B cell (primary cell): ENCODE measurements around the gene MLF2. TPM values are rescaled to one million over a fixed set of nuclear protein-coding genes. Genes with fewer than 3 reads are reported as not detected.

Experiments used
- ATAC-seq: fragments of 200-7000 bp; cut with Tn5 transposase; one replicate; pipeline ENCODE4 v1.10.0; 2021; ENCODE audit warnings: low read depth, mild to moderate bottlenecking, moderate number of reproducible peaks, moderate library complexity
- CTCF ChIA-PET: fragments of 350-600 bp; sonication (Branson Sonifier 250); formaldehyde crosslinking; loops from one replicate; lab custom pipeline; 2021; ENCODE audit warnings: antibody characterized with exemption, inconsistent platforms; lab: Charles Lee
- POLR2A ChIA-PET: fragments of 350-600 bp; sonication (Branson Sonifier 250); formaldehyde crosslinking; loops from one replicate; lab custom pipeline; 2021; ENCODE audit warnings: antibody characterized with exemption; lab: Charles Lee
- DNase-seq: peaks from one replicate; pipeline ENCODE4 v3.0.0; 2013
- H2AFZ ChIP-seq: 2 replicates; pipeline ENCODE4 v1.6.1; 2012; ENCODE audit warnings: mild to moderate bottlenecking, low read depth, low read length; ENCODE audit not compliant: insufficient read depth, poor library complexity, severe bottlenecking
- H3K27ac ChIP-seq, 2 donors: 1 replicate in 1 of 2; 2 replicates in 1 of 2; pipeline ENCODE4 v1.5.1; 2012 to 2013; ENCODE audit warnings: low read length in 2 of 2, mild to moderate bottlenecking in 2 of 2, moderate library complexity in 1 of 2
- H3K27me3 ChIP-seq, 4 experiments: fragments of 200-600 bp in 1 of 4; sonication (generic) in 1 of 4; replicated peaks in 1 of 4; 1 replicate in 2 of 4; 2 replicates in 2 of 4; pipeline versions ENCODE4 v1.6.1 to v1.7.0; 2013 to 2016; ENCODE audit warnings: low read length in 3 of 4, mild to moderate bottlenecking in 2 of 4, mixed read lengths in 1 of 4, moderate library complexity in 1 of 4; ENCODE audit not compliant: insufficient read depth in 4 of 4, control insufficient read depth in 3 of 4; ENCODE audit errors: control extremely low read depth in 1 of 4
- H3K36me3 ChIP-seq, 2 experiments: replicated peaks in 1 of 2; 1 replicate in 1 of 2; 2 replicates in 1 of 2; pipeline versions ENCODE4 v1.6.1 to v1.7.1; 2013; ENCODE audit warnings: low read length in 1 of 2; ENCODE audit not compliant: insufficient read depth in 2 of 2, control insufficient read depth in 1 of 2; ENCODE audit errors: control extremely low read depth in 1 of 2, extremely low read depth in 1 of 2
- H3K4me1 ChIP-seq, 2 donors: fragments of 200-600 bp in 1 of 2; sonication (generic) in 1 of 2; 1 replicate in 1 of 2; 2 replicates in 1 of 2; pipeline versions ENCODE4 v1.5.1 to v1.6.1; 2013 to 2017; ENCODE audit warnings: low read length in 2 of 2; ENCODE audit not compliant: control insufficient read depth in 2 of 2, insufficient read depth in 2 of 2
- H3K4me2 ChIP-seq: replicated peaks from 2 replicates; pipeline ENCODE3; 2012; ENCODE audit warnings: mild to moderate bottlenecking, low read depth, low read length; ENCODE audit not compliant: poor library complexity, severe bottlenecking
- H3K4me3 ChIP-seq, 5 experiments: fragments of 200-600 bp in 1 of 5; sonication (generic) in 1 of 5; 1 replicate in 3 of 5; 2 replicates in 2 of 5; pipeline versions ENCODE4 v1.5.1 to v1.7.0; 2011 to 2016; ENCODE audit warnings: low read length in 4 of 5, mild to moderate bottlenecking in 4 of 5, low read depth in 2 of 5, control low read depth in 1 of 5, moderate library complexity in 1 of 5; ENCODE audit not compliant: insufficient read depth in 1 of 5; ENCODE audit errors: control extremely low read depth in 1 of 5, extremely low read depth in 1 of 5
- H3K79me2 ChIP-seq: fragments of 200-600 bp; sonication (generic); one replicate; pipeline ENCODE4 v1.6.0; 2016; ENCODE audit warnings: low read length; ENCODE audit not compliant: control insufficient read depth, insufficient read depth
- H3K9ac ChIP-seq: fragments of 200-600 bp; sonication (generic); 2 replicates; pipeline ENCODE4 v1.6.1; 2017; ENCODE audit warnings: mild to moderate bottlenecking, low read length, moderate library complexity
- H3K9me3 ChIP-seq, 3 donors: one replicate each; pipeline versions ENCODE4 v1.6.1 to v1.7.1; 2013; ENCODE audit warnings: low read length in 2 of 3; ENCODE audit not compliant: control insufficient read depth in 2 of 3, insufficient read depth in 1 of 3; ENCODE audit errors: control extremely low read depth in 1 of 3
- H4K20me1 ChIP-seq: 2 replicates; pipeline ENCODE4 v1.6.0; 2012; ENCODE audit warnings: mild to moderate bottlenecking, low read length; ENCODE audit not compliant: insufficient read depth, control insufficient read depth, poor library complexity, severe bottlenecking
- H3K27ac Mint-ChIP-seq: one replicate; pipeline ENCODE4 v1.8.0; 2021; ENCODE audit warnings: mixed read lengths
- H3K27me3 Mint-ChIP-seq: one replicate; pipeline ENCODE4 v1.8.0; 2021; ENCODE audit warnings: mixed read lengths
- H3K4me1 Mint-ChIP-seq: one replicate; pipeline ENCODE4 v1.8.0; 2021; ENCODE audit warnings: mixed read lengths
- H3K4me3 Mint-ChIP-seq: one replicate; pipeline ENCODE4 v1.8.0; 2021; ENCODE audit warnings: mixed read lengths
- H3K9me3 Mint-ChIP-seq: one replicate; pipeline ENCODE4 v1.8.0; 2022; ENCODE audit warnings: mixed read lengths; ENCODE audit not compliant: insufficient read depth
- CTCF ChIP-seq: fragments of 200-600 bp; IDR thresholded peaks from one replicate; pipeline ENCODE4 v1.8.0; 2022; ENCODE audit warnings: antibody characterized with exemption, mild to moderate bottlenecking
- EZH2 ChIP-seq: IDR thresholded peaks from 2 replicates; pipeline ENCODE4 v1.6.1; 2012; ENCODE audit warnings: borderline replicate concordance, low read depth, mild to moderate bottlenecking, moderate library complexity, low read length; ENCODE audit not compliant: insufficient read depth, poor library complexity, severe bottlenecking
- WGBS: methylation state at CpG from one replicate; pipeline ENCODE4 v1.1.5; 2013; ENCODE audit warnings: missing lambda C conversion rate; ENCODE audit not compliant: insufficient coverage; 5-methylcytosine and 5-hydroxymethylcytosine counted together
- intact Hi-C: fragments of 100-400 bp; cut with micrococcal nuclease; formaldehyde crosslinking; loops from one replicate; pipeline ENCODE4 v1.10.0; 2022
- polyA plus RNA-seq: library from polyadenylated mRNA; depleted of rRNA; stranded (reverse); fragments of >200 nt; gene quantifications from 2 replicates; pipeline ENCODE4 v1.2.3, GENCODE V29; 2012
- total RNA-seq, 2 donors: library from RNA; stranded (reverse); fragments of 120-200 nt in 1 of 2; gene quantifications; 1 replicate in 1 of 2; 2 replicates in 1 of 2; pipeline versions ENCODE4 v1.2.3 to v1.2.4, GENCODE V29; 2013 to 2022

MLF2 gene
- total and polyA plus RNA-seq, 2 donors (not counting 1 experiment from before 2014, with no cell fraction given): 97.2 to 190 TPM

DNA sequence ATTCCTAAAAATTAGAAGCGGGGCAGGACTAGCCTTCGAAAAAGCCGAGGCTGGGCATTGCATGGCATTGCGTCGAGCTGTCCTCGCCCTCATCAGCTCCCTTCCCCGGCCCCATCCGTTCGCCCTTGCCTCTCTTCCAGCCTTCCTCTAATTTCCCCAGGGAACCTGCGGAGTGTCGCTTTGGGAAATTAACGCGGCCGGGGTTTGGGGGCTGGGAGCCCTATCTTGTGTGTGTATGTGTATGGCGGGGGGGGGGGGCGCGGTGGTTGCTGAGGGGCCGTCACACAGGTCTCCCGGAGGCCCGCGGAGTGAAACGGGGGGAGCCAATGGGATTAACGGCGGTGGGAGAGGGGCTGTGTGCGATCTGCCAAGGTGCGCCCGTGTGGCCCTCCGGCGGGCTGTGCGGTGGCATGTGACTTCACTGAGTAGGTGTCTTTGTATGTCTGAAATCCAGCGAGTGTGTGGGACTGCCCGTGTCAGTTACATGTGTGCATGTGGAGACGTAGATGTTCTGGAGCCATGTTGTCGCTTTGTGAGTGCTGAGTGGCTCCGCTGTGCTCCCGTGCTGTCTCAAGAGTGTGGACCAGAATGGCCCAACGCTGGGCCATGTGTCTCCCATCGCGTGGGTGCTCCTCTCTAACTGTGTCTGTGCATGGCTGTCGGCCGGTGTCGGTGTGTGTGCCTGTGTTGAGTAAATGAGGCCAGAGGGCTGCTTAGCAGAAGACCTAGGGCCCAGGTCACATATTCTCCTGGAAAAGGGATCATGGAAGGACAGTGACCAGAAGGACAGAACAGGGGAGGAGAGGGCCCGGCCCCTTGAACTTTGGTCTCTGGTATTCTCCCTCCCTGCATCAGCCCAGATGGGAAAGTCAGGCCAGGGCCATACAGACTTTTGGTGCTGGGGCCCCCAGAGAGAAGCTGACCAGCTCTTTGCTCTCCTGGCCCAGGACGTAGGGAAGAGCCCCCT, 14.7 kb upstream of the MLF2 start:
- peak overlapping the region; percentile 96 for H3K4me2 ChIP-seq
- Mint-ChIP-seq H3K4me1 (peaks cover 38% of the 10 kb centered on the region), H3K27me3 (peaks cover 49% of the 10 kb centered on the region), H3K4me3 (peak overlapping the region; percentile 90), H3K27ac (peak overlapping the region; percentile 23), H3K9me3 (no peaks in the 10 kb centered on the region)
- H3K4me3 ChIP-seq: peak overlapping the region in 4 of 5 experiments; percentile 41 to 78 (median 54)
- DNase-seq (no peak), ATAC-seq (no peak)
- H3K79me2 ChIP-seq: no peaks in the 10 kb centered on the region
- peaks cover 0 to 5% (median 0%) of the 10 kb centered on the region in 3 donors for H3K9me3 ChIP-seq
- intact Hi-C loops: loop anchor here (1.0 to 5.0 kb wide), 2 partner anchors 85 to 199 kb away; partner anchors contain the start of genes CDCA3, NOP2 and USP5
- H3K36me3 ChIP-seq: no peaks in the 10 kb centered on the region
- ChIA-PET POLR2A (interaction anchor here (0.6 to 2.0 kb wide), 5 partner anchors 14 to 82 kb away, joined by 3 to 16 read pairs (median 7); partner anchors contain the start of genes COPS7A, MLF2 and ZNF384), CTCF (interaction anchor here (0.6 to 6.0 kb wide), 19 partner anchors 7 to 197 kb away, joined by 3 to 85 read pairs (median 4); partner anchors contain the start of genes CDCA3, COPS7A, MLF2 and USP5)
- WGBS: 47% methylated on average over 37 of the region's 44 CpGs
- H4K20me1 ChIP-seq: no peaks in the 10 kb centered on the region
- no peak overlapping the region for H3K27ac ChIP-seq
- peak overlapping the region; percentile 67 for H3K9ac ChIP-seq
- peak overlapping the region; percentile 95 for H2AFZ ChIP-seq
- TF ChIP-seq EZH2: no peak
- TF ChIP-seq CTCF: no peak
- H3K27me3 ChIP-seq: peaks cover 0 to 71% (median 32%) of the 10 kb centered on the region in 4 experiments
- H3K4me1 ChIP-seq: peaks cover 41 to 46% of the 10 kb centered on the region in 2 donors
